ENCODE results near the gene KRTAP5-2.

- TF ChIP-seq POLR2A (IDR thresholded peaks at IDR 0.05) (no peak), POLR2AphosphoS5 (IDR thresholded peaks at IDR 0.05) (no peak)
Measured at GRCh38 chr11:1563697-1564534, 34.2 kb downstream of the KRTAP5-2 start.

All from spleen (tissue), 3 donors.